Measurements from ENCODE around the gene FLAD1. TPM values are rescaled to one million over a fixed set of nuclear protein-coding genes. Genes with fewer than 3 reads are reported as not detected.

The FLAD1 gene
- total RNA-seq, 1 experiment from 2014 or later, result 88.3 TPM

DNA sequence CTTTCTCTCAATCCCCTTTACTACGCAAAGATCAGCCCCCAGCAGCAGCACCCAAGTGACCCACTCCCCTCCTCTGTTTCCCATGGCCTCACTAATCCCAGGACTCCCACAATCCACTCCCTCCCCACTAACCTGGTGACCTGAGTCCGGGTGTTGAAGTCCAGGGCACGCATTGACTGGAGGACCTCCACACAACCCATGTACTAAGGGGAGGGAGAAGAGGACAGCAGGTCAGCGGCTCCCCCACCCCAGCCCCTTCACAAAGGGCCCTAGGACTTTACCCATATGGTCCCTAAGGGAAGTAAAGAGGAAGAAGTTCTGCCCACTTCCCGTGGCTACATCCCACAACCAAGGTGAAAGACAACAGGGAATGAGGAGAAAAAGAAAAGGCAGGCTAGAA is 13.9 kb upstream of the FLAD1 start:
- ChIA-PET CTCF (interaction anchor here (0.6 to 8.3 kb wide), 6 partner anchors 13 to 94 kb away, joined by 3 to 176 read pairs (median 12); partner anchors contain the start of genes EFNA4, LENEP, PBXIP1 and ZBTB7B), POLR2A (interaction anchor here (0.6 to 7.3 kb wide), 9 partner anchors 12 to 225 kb away, joined by 3 to 176 read pairs (median 6); partner anchors contain the start of genes EFNA3, FLAD1, LENEP and PBXIP1)
- H3K27me3 Mint-ChIP-seq (ENCODE audit: low read depth), result no peaks in the 10 kb centered on the region
- peak overlapping the region; percentile 81 for H3K27ac Mint-ChIP-seq
- no peak overlapping the region for H3K4me3 Mint-ChIP-seq
- H3K9me3 Mint-ChIP-seq, result no peaks in the 10 kb centered on the region
- TF ChIP-seq, protein P1, sequence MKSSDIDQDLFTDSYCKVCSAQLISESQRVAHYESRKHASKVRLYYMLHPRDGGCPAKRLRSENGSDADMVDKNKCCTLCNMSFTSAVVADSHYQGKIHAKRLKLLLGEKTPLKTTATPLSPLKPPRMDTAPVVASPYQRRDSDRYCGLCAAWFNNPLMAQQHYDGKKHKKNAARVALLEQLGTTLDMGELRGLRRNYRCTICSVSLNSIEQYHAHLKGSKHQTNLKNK (CRISPR knock-in tag; IDR thresholded peaks at IDR 0.05), result no peak
- TF ChIP-seq KAT7 (CRISPR knock-in tag; IDR thresholded peaks at IDR 0.05; ENCODE audit: borderline replicate concordance), result no peak
- no peak for TF ChIP-seq ZNF416 (CRISPR knock-in tag; IDR thresholded peaks at IDR 0.05)
- TF ChIP-seq NR2C2 (CRISPR knock-in tag; IDR thresholded peaks at IDR 0.05), result no peak
- TF ChIP-seq NR1H2 (CRISPR knock-in tag; IDR thresholded peaks at IDR 0.05), result no peak
- TF ChIP-seq HMGA2 (CRISPR knock-in tag; IDR thresholded peaks at IDR 0.05), result no peak
- ATAC-seq (no peak), DNase-seq (ENCODE audit: low spot score) (no peak)
- H3K36me3 Mint-ChIP-seq, result peaks cover 38% of the 10 kb centered on the region
- H3K4me1 Mint-ChIP-seq, result peaks cover 42% of the 10 kb centered on the region

DNA sequence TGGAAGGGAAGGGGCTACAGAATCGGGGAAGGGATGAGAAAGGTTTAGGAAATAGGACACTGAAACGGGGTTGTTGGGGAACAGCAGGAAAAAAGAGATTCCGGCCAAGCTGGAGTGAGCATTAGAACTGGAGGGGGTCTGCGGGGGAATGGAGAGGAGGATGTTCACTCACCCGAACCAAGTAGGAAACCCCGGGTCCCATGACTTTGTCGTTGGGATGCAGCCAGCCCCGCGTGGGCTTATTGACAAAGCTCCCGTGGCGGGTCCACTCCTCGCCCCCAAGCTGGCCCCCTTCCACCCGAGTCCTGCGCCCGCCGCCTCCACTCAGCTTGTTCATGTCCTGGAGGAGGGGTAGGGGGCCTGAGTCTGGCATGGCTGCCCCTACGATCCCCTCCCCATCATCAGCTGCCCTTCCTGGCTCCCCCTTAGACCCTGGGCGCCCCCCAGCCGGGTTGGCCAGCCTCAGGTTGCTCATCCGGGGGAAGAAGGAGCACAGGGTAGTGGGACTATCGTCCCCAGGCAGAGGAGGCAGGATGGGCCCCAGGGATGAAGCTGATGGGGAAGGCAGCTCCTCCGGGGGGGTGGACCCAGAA is 13.2 kb upstream of the FLAD1 start:
- CTCF ChIA-PET, result interaction anchor here (0.6 to 8.3 kb wide), 22 partner anchors 8 to 281 kb away, joined by 3 to 176 read pairs (median 7); partner anchors contain the start of genes ADAM15, EFNA4, FLAD1 and KRTCAP2
- Mint-ChIP-seq H3K27ac (peak overlapping the region; percentile 81; the same call in 1 of the 2 replicates), H3K27me3 (ENCODE audit: low read depth) (no peaks in the 10 kb centered on the region), H3K9me3 (no peaks in the 10 kb centered on the region), H3K4me3 (no peak overlapping the region), H3K36me3 (peaks cover 33% of the 10 kb centered on the region), H3K4me1 (peaks cover 42% of the 10 kb centered on the region)
- no peak for TF ChIP-seq PREB (CRISPR knock-in tag; IDR thresholded peaks at IDR 0.05; ENCODE audit: borderline replicate concordance)
- no peak for TF ChIP-seq AR (CRISPR knock-in tag; IDR thresholded peaks at IDR 0.05)
- no peak for TF ChIP-seq MLX (CRISPR knock-in tag; IDR thresholded peaks at IDR 0.05)
- TF ChIP-seq ETV6 (CRISPR knock-in tag; IDR thresholded peaks at IDR 0.05), result no peak
- TF ChIP-seq ESRRA (CRISPR knock-in tag; IDR thresholded peaks at IDR 0.05; ENCODE audit: borderline replicate concordance), result no peak
- no peak for TF ChIP-seq NFATC4 (CRISPR knock-in tag; IDR thresholded peaks at IDR 0.05)
- TF ChIP-seq, protein P2, sequence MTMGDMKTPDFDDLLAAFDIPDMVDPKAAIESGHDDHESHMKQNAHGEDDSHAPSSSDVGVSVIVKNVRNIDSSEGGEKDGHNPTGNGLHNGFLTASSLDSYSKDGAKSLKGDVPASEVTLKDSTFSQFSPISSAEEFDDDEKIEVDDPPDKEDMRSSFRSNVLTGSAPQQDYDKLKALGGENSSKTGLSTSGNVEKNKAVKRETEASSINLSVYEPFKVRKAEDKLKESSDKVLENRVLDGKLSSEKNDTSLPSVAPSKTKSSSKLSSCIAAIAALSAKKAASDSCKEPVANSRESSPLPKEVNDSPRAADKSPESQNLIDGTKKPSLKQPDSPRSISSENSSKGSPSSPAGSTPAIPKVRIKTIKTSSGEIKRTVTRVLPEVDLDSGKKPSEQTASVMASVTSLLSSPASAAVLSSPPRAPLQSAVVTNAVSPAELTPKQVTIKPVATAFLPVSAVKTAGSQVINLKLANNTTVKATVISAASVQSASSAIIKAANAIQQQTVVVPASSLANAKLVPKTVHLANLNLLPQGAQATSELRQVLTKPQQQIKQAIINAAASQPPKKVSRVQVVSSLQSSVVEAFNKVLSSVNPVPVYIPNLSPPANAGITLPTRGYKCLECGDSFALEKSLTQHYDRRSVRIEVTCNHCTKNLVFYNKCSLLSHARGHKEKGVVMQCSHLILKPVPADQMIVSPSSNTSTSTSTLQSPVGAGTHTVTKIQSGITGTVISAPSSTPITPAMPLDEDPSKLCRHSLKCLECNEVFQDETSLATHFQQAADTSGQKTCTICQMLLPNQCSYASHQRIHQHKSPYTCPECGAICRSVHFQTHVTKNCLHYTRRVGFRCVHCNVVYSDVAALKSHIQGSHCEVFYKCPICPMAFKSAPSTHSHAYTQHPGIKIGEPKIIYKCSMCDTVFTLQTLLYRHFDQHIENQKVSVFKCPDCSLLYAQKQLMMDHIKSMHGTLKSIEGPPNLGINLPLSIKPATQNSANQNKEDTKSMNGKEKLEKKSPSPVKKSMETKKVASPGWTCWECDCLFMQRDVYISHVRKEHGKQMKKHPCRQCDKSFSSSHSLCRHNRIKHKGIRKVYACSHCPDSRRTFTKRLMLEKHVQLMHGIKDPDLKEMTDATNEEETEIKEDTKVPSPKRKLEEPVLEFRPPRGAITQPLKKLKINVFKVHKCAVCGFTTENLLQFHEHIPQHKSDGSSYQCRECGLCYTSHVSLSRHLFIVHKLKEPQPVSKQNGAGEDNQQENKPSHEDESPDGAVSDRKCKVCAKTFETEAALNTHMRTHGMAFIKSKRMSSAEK (CRISPR knock-in tag; IDR thresholded peaks at IDR 0.05; ENCODE audit: borderline replicate concordance), result no peak
- TF ChIP-seq JAZF1 (CRISPR knock-in tag; IDR thresholded peaks at IDR 0.05), result no peak
- TF ChIP-seq, protein P3, sequence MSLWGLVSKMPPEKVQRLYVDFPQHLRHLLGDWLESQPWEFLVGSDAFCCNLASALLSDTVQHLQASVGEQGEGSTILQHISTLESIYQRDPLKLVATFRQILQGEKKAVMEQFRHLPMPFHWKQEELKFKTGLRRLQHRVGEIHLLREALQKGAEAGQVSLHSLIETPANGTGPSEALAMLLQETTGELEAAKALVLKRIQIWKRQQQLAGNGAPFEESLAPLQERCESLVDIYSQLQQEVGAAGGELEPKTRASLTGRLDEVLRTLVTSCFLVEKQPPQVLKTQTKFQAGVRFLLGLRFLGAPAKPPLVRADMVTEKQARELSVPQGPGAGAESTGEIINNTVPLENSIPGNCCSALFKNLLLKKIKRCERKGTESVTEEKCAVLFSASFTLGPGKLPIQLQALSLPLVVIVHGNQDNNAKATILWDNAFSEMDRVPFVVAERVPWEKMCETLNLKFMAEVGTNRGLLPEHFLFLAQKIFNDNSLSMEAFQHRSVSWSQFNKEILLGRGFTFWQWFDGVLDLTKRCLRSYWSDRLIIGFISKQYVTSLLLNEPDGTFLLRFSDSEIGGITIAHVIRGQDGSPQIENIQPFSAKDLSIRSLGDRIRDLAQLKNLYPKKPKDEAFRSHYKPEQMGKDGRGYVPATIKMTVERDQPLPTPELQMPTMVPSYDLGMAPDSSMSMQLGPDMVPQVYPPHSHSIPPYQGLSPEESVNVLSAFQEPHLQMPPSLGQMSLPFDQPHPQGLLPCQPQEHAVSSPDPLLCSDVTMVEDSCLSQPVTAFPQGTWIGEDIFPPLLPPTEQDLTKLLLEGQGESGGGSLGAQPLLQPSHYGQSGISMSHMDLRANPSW (CRISPR knock-in tag; conservative IDR thresholded peaks at IDR 0.05; ENCODE audit: low read depth), result no peak
- TF ChIP-seq, protein P4, sequence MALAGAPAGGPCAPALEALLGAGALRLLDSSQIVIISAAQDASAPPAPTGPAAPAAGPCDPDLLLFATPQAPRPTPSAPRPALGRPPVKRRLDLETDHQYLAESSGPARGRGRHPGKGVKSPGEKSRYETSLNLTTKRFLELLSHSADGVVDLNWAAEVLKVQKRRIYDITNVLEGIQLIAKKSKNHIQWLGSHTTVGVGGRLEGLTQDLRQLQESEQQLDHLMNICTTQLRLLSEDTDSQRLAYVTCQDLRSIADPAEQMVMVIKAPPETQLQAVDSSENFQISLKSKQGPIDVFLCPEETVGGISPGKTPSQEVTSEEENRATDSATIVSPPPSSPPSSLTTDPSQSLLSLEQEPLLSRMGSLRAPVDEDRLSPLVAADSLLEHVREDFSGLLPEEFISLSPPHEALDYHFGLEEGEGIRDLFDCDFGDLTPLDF (CRISPR knock-in tag; IDR thresholded peaks at IDR 0.05), result no peak
- TF ChIP-seq OVOL2 (CRISPR knock-in tag; IDR thresholded peaks at IDR 0.05; ENCODE audit: borderline replicate concordance), result no peak
- TF ChIP-seq, protein P5, sequence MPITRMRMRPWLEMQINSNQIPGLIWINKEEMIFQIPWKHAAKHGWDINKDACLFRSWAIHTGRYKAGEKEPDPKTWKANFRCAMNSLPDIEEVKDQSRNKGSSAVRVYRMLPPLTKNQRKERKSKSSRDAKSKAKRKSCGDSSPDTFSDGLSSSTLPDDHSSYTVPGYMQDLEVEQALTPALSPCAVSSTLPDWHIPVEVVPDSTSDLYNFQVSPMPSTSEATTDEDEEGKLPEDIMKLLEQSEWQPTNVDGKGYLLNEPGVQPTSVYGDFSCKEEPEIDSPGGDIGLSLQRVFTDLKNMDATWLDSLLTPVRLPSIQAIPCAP (CRISPR knock-in tag; IDR thresholded peaks at IDR 0.05), result no peak
- no peak for ATAC-seq
- POLR2A ChIA-PET, result interaction anchor here (0.6 to 7.3 kb wide), 20 partner anchors 8 to 934 kb away, joined by 3 to 176 read pairs (median 4); partner anchors contain the start of genes CHRNB2, EFNA3, FLAD1 and KCNN3
- no peak for DNase-seq (ENCODE audit: low spot score)
